HG02884 (cell line): ENCODE measurements around the gene UCKL1.
A peak's percentile ranks its signal among the peaks of the same experiment; 100 is the strongest.
"Not testable (repeated sequence)": the region's sequence is repeated elsewhere in the genome, so short reads cannot be mapped to it uniquely, and the experiment has no call there.

Source experiments
- ATAC-seq: cut with Tn5 transposase; IDR thresholded peaks from one replicate; pipeline ENCODE4 v1.9.1; 2021; ENCODE audit warnings: mild to moderate bottlenecking, moderate library complexity; ENCODE audit not compliant: unreplicated experiment

UCKL1 gene

DNA sequence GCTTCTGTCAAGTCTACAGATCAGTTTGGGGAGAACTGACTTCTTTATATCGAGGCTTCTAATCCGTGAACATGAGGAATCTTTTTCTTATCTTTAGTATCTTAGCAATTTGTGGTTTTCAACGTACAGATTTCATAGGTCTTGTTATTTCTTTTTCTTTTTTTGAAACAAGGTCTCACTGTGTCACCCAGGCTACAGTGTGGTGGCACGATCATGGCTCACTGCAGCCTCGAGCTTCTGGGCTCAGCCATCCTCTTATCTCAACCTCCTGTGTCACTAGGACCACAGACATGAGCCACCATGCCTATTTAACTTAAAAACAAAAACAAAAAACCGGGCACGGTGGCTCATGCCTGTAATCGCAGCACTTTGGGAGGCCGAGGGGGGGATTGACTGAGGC lies 32.0 kb downstream of the UCKL1 start:
- no peak for ATAC-seq

DNA sequence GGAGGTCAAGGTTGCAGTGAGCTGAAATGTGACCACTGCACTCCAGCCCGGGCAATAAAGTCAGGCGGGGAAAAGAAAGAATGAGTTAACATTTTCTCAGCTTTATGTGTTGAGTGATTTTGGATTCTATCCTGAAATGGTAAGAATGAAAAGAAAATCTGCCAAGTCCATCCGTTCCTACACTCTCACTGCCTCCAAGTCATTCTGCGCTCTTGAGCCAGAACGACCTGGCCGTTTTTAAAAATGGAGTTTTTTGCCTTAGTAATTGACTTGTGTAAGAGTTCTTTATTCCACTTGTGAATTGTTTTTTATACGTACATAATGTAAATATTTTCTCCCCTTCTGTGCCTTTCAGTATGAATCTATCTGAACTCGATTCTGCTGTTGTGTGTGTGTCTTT lies 32.6 kb downstream of the UCKL1 start:
- ATAC-seq, result no peak

DNA sequence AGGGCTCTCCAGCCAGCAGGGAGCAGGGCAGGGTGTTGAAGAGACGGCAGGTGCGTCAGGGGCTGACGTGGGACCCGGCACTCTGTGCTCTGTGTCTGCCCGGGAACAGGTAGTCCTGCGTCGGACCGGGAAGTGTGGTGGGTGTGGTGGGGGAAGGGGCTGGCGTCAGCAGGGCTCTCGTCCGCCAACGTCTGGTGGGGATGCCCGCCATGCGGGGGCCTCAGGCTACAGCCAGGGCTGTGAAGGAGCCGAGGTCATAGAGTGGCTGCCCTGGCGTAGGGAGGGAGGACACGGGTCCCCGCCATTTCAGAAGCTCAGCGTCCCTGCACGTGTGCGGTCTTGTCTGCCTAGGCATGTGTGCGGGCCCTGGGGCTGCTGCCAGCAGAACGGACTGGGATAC lies 36.0 kb downstream of the UCKL1 start:
- ATAC-seq, result no peak

DNA sequence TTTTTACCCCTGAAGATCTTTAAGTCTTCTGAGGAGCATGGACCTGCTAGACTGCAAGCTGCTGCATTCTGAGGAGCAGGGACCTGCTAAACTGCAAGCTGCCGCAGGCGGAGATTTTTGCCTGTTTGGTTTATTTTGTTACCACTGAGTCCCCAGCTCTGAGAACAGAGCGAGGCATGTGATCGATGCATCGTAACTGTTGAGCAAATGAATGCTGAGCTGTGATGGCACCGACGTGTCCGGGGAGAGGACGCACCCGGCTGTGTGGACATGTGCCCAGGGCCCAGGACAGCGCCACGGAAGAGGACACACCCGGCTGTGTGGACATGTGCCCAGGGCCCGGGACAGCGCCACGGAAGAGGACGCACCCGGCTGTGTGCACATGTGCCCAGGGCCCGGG lies 37.1 kb downstream of the UCKL1 start:
- ATAC-seq, result no peak

DNA sequence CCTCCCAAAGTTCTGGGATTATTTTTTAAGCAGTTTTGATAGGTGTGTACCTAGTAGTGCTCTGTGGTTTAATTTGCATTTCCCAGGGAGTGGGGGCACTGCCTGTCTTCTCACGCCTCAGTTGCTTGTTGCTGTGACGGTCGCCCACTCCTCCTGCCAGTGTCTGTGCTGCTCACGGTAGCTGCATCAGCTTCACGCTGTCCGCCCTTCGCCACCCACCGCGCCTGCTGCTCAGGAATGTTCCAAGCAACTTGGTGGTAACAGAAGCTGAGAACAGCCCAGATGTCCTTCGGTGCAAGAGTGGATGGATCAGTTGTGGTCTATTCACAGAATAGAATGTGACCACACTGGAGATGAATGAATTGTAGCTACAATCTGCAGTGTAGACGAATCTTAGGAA lies 38.4 kb downstream of the UCKL1 start:
- no peak for ATAC-seq

DNA sequence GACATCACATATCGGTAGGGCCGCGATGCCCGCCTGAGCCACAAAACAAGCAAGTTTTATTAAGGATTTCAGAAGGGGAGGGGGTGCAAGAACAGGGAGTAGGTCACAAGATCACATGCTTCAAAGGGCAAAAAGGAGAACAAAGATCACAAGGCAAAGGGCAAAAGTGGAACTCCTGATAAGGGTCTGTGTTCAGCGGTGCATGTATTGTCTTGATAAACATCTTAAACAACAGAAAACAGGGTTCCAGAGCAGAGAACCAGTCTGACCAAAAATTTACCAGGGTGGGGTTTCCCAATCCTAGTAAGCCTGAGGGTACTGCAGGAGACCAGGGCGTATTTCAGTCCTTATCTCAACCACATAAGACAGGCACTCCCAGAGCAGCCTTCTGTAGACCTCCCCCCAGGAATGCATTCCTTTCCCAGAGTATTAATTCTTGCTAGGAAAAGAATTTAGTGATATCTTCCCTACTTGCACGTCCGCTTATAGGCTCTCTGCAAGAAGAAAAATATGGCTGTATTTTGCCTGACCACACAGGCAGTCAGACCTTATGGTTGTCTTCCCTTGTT lies 39.8 kb downstream of the UCKL1 start:
- ATAC-seq, result not testable (repeated sequence)

DNA sequence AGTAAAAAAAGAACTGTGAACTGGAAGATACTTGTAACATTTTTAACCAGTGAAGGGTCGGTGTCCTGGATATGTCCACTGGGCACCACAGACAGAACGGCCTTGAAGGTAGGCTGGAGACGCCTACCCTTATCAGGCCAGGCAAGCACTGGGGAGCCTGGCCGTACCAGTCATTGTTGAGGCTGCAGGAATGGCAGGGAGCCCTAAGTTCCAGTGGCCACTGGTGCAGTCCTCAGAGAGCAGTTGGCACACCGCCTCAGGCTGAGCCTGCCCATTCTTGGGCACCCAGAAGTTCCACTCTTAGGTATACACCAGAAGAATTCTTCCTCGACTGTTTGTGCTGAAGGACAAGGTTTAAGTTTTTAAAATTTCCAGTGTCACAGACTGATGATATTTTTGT lies 40.7 kb downstream of the UCKL1 start:
- no peak for ATAC-seq

DNA sequence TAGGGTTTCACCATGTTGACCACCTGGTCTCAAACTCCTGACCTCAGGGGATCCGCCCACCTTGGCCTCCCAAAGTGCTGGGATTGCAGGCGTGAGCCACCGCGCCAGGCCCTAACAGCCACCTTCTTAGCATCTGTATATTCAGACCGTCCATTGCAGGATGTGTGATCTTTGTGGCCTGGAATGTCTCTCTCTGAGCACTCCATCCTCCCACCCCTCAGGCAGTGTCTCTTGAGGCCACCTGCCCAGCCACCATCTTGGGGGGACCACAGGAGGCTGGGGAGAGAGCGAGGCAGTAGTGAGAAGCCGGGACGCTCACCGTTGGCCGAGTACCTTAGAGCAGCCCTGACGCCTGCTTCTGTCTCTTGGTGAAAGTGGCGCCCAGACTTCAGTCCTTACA lies 42.4 kb downstream of the UCKL1 start:
- ATAC-seq, result no peak

DNA sequence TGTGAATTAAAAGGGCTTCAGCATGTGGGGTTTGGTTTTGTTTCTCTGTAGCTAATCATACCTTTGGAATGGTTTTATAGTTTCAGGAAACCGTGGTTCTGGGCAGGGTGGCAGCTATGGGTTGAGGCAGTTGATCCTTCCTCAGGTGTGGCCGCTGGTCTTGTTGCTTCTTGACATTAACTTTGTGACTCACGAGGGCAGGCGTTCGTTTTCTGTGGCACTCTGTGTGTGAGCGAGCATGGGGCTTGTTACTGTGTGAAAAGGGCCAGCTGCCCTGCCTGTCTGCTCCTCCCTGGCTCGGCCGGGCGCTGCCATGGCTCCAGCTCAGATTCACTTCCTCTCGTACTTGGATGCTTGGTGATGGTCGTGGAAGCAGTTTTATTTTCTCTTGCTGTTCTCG lies 45.0 kb downstream of the UCKL1 start:
- no peak for ATAC-seq

DNA sequence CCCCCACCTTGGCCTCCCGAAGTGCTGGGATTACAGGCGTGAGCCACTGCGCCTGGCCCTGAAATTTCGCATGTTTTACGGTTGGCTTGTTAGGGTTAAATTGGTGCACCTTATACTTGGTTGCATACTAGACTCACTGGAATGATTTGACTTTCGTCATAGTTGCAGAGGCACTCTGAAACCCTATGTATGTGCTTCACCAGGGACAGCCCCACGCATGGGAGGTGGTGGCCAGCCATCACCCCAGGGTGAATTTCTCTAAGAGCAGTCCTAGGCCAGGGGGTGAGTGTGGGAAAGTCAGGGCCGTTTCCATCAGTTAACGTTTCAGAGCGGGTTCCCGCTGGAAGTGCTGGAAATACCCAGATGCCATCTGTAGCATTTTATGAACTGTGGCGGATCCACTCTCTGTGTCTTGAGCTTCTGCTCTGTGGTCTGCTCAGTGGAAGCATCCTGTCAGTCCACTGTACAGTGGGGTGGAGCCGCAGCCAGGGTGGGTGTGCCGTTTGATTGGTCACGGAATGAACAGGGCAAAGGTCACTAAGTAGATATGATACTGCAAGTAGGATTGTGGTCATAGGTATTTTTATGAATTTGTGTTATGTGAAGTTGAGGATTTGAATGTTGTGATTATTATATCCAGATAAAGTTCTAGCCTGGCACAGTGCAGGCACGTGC lies 48.1 kb downstream of the UCKL1 start:
- no peak for ATAC-seq

DNA sequence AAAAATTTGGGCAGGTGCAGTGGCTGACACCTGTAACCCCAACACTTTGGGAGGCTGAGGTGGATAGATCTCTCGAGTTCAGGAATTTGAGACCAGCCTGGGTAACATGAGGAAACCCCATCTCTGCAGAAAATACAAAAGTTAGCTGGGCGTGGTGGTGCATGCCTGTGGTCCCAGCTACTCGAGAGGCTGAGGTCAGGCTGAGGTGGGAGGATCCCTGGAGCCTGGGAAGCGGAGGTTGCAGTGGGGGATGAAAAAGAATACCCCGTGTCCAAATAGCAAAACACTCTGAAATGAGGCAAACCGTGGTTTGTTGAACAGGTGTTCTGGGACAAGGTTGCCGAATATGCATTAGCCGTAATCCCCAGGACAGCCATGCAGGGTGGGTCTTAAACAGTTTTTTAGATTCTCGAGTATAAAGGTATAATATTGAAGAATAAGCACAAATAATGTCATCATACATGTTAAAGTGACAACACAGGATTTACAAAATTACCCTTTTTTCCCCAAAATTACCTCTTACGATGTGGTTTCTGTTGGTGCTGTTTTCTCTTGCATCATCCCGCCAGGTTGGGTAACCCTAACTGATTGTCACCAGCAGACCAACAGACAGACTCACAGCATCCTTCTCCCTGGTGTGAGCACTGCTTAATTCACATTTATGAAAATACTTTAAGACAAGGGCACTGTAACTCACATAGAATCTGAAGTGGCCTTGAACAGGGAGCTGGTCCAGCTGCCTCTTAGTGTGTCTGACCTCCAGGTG lies 52.2 kb downstream of the UCKL1 start:
- ATAC-seq, result no peak

DNA sequence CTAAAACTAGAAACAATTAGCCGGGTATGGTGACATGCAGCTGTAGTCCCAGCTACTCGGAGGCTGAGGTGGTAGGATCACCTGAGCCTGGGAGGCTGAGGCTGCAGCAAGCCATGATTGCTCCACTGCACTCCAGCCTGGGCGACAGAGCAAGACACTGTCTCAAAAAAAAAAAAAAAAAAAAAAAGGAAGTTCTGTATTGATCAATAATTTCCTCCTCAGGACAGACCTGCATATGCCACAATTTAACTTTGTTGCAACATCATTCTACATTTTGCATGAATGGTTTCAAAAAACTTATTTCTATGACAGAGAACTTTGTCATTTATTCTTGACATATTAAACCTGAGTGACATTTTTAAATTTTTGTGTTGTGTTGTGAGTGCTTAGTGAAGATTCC lies 55.8 kb downstream of the UCKL1 start:
- ATAC-seq, result no peak

DNA sequence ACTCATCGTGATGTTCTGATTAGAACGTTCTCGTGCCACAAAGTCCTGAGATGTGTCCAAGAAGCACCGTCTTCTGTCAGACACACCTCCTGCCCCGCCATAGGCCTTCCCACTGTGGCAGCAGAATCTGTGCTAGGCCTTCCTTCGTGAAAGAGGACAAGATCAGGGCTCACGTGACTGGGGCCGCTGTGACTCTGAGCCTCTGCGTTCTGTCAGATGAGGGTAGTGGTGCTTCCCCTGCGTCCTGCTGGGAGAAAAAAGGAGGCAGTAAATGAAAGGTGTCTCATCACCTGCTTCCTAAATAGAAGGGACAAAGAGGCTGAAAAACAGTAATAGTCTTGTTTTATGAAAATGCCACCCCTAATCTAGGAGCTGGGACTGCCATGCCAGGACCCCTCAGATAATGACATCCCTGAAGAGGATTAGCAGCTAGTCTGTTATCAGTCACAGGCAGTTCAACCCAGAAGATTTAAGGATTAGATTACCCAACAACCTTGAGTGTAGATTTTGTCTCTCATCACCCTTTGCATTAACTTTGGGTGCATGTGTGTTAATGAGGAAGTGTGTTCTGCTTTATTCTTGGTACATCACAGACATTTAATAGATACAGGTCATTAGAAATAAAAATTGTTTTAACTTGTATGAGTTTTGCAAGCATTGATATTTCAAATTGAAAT lies 57.2 kb downstream of the UCKL1 start:
- no peak for ATAC-seq

DNA sequence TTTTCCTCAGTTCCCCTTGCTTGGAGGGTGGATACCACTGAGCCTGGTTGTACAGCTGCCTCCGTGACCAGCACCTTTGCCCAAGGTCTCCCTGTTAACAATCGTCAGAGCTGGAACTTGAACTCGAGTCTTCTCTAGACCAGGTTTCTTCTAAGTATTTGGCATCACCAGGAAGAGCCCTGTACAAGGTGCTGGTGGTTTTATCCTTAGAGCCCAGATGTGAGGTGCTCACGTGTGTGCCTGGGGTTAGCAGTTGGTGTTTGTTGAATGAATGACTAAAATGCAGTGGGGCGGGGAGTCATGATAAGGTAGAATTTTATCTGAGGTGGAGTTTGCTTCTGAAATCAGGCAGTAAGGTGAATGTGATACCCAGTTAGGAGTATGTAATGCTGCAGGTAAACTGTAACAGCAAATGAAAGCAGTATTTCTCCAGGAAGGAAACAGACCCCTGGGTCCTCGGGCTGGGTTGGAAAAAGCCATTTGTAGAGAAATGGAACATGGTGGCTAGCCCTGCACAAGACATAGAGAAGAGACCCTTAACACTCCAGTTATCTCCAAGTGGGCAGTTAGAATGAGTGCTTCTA lies 58.1 kb downstream of the UCKL1 start:
- ATAC-seq, result no peak

DNA sequence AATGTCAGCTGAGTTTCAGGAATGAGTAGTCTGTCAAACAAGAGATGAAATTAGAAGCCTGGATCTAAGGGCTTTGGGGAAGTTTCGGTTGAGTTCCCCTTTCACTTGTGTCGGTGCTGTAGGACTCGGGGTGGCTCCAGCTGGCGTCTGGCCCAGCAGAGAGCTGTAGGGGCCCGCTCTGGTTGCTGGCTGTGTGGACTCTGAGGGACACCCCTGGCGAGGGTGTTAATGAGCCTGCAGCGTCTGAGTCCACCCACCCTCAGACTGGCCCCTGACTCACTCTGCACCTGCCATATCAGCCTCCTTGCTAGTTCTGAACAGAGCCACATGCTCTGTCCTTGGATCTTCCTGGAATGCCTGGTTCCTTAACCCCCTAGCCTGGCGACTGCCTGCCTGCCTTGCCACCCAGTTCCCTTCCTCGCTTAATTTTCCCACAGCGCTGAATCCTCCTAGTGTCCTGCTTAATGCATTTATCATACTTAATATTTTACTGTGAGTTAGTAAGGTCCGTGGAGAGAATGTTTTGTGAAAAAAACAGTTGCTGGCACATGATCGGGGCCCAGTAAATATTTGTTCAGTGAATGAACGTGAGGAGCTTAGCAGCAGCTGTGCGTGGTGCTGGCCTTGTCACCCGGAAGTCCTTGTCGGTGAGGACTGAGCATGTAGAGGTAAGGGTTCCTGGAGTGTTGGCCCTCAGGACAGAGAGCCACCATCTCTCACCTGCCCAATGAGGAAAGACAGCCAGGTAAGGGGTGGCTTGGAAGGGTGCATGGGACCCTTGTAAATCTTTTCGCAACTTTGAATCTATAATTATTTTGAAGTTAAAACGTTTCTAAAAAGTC lies 59.7 kb downstream of the UCKL1 start:
- ATAC-seq, result no peak

DNA sequence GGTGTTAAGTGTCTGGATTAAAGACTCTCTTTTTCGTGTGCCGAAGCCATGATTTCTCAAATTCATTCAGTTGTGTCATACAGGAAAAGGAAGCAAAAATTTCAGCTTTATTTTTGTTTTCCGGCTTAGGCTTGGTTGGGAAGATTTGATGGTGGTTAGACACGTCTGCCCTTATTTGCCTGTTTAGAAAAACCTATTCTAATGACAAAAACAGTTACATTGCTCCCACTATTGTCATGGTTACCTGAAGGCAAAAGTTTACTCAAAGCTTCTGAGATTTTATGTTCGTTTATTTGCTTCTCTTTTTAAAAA lies 60.3 kb downstream of the UCKL1 start:
- ATAC-seq, result no peak

DNA sequence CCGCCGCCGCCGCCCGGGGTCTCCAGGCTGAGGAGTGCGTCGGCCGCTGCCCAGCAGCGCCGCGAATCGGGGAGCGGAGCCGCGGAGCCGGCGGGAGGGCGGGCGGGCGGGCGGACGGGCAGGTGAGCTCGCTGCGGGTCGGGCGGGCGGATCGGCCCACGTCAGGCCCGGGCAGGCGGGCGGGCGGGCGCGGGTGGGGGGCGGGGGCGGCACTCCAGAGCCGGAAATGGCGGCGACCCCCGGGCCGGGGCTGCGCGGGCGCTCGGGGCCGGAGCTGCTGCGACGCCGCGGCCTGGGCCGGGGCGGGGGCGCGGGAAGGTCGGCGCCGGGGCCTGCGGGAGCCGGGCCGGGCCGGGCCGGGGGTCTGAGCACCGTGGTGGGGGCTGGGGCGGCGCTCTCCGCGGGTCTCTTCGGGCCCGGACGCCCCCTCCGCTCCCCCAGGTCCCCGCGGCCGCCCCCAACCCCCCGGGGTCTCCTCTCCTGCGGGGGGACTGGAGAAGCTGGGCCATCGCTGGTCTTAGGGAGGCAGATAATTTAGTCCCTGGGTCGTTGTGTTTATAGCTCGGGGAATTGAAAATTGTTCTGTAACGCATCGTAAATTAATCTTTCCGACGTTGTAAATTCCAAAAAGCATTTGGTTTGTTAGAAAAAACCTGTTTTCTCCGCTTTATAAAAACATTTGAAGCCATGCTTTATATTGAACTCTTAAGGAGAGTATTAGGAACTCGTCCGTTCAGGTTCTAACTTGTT lies 60.8 kb downstream of the UCKL1 start:
- no peak for ATAC-seq

DNA sequence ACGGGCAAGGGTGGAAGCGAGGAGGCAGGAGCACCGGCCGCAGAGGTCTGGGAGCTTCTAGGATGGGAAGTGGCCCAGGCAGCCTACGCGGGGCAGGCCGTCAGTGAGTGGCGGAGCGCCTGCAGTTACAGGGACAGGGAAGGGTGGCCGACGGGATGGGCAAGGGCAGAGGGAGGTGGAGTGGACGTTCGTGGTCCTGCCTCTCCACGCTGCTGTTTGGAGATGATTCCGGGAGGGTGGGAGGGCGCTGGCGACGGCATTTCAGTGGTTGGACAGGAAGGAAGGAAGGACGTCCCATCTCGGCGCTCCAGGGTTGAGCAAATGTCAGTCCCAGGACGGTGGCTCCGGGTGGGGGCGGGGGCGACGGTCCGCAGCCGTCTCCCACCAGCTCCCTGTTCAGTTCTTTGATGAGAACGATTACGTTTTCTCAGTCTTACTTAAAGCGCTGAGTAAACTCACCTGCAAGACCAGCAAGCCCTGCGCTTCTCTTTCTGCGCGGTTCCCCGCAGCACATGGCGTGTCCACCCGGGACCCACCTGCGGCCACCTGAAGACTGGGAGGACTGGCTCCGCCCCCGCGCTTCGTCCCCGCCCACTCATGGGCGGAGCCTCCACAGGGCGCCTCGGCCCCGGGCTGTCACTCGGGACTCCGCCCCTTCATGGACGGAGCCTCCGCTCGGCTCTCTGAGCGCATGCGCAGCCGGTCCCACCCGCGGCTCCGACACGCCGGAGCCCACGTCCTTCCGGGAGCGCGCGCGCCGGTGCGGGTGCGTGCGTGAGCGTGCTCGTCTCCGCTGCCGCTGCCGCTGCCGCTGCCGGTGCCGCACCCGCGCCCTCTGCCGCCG lies 61.6 kb downstream of the UCKL1 start, which contains the start of gene DNAJC5:
Gene DNAJC5 (plus strand): TSS at position 769 of the 844 bp plus-strand sequence. CDS start 33,220 bp downstream, outside the sequence.
- peak; percentile 84 for ATAC-seq

DNA sequence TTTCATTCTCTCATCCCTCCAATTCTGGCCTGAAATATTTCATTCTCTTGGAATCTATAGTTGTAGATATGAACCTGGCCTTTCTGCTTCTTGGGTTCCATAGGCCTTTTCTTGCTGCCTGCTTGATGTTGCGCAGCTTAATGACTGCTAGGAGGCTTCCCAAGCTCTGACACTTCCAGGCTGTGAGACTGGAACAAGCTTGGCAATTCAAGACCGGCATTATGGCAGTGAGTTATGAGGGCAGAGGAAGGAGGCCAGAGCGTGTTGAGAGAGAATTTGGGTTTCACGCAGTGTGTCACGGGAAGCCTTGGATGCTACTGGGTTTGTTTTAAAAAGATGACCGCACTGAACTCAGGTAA lies 62.2 kb downstream of the UCKL1 start:
- no peak for ATAC-seq
